ENCODE measurements around the gene RORC. TPM values are rescaled to one million over a fixed set of nuclear protein-coding genes. Genes with fewer than 3 reads are reported as not detected.

The RORC gene
- total and polyA plus RNA-seq, 2 of the 8 experiments (the other 6 are each of a cell fraction or from before 2014, with no cell fraction given), result 0.44 to 0.54 TPM

DNA sequence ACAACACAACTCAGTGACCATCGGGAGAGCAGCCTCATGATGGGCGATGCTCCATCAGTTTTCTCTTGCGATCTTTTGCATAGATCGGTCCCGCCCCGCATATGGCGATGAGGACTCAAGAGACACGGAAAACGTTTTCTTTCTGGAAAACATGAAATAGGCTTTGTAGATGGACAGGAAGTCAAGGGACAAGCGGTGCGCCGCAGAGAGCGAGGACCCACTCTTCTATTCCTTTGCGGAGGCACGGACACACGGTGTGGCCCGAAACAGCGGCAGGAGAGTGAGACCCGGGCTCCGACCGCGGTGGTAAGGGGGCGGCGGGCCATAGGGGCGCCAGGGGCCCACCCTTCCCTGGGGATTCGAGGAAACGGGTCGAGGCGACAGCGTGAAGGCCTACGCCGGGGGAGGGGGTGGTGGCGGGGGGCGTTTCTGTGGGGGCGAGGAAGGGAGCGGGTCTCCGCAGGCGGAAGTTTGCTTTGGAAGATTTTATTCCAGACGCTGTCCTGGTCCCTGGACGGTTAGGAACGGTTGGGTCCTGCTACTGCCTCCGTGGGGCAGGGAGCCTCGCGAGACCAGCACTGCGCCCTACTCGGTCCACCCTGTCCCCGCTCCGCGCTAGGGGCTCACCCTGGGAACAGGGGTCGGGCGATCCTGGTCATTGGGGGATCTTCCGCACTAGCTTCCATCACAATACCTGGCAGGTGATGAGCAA is 40.5 kb downstream of the RORC start (continued):
- no peak for TF ChIP-seq GABPA (IDR thresholded peaks at IDR 0.05; ENCODE audit: borderline replicate concordance, insufficient read depth, low read length)
- no peak for TF ChIP-seq GTF2F1 (IDR thresholded peaks at IDR 0.05; ENCODE audit: borderline replicate concordance, low read depth, low read length)
- TF ChIP-seq SP4 (IDR thresholded peaks at IDR 0.05; ENCODE audit: low read length), result no peak
- no peak for TF ChIP-seq BCL11A (IDR thresholded peaks at IDR 0.05; ENCODE audit: low read depth in 2 of 2, low read length in 2 of 2)
- TF ChIP-seq RXRA (IDR thresholded peaks at IDR 0.05; ENCODE audit: insufficient read depth, low read depth, low read length), result no peak
- 0 out of 2 replicates have a peak, but pooled peaks have one; percentile 54 for TF ChIP-seq KDM5A (IDR thresholded peaks at IDR 0.05; ENCODE audit: low read length)
- TF ChIP-seq TAF1 (IDR thresholded peaks at IDR 0.05; ENCODE audit: low read depth, low read length), result no peak; the same call in 1 of the 2 replicates
- TF ChIP-seq RFX5 (IDR thresholded peaks at IDR 0.05; ENCODE audit: borderline replicate concordance, low read depth, low read length), result no peak
- TF ChIP-seq E2F6 (IDR thresholded peaks at IDR 0.05), result no peak
- no peak for TF ChIP-seq BACH1 (IDR thresholded peaks at IDR 0.05; ENCODE audit: low read length)
- peak; percentile 45 for TF ChIP-seq PHF8 (conservative IDR thresholded peaks at IDR 0.05; ENCODE audit: low read depth, low read length)
- no peak for TF ChIP-seq POLR2A (IDR thresholded peaks at IDR 0.05; ENCODE audit: control extremely low read depth in 1 of 2, low read depth in 2 of 2, low read length in 2 of 2)
- TF ChIP-seq MAFK (IDR thresholded peaks at IDR 0.05; ENCODE audit: low read depth, low read length), result no peak
- TF ChIP-seq SIN3A (conservative IDR thresholded peaks at IDR 0.05 in 1 of 2, IDR thresholded peaks at IDR 0.05 in 1 of 2; ENCODE audit: low read depth in 1 of 2, low read length in 2 of 2), result no peak
- TF ChIP-seq EGR1 (IDR thresholded peaks at IDR 0.05; ENCODE audit: borderline replicate concordance, low read depth, low read length), result no peak

Measured in H1 (cell line).